Left lung (tissue), 10 donors: ENCODE results near the gene PLIN5. TPM values are rescaled to one million over a fixed set of nuclear protein-coding genes. Genes with fewer than 3 reads are reported as not detected.

ENCODE experiments used
- ATAC-seq: fragments of 200-7000 bp; cut with Tn5 transposase; one replicate; pipeline ENCODE4 v1.9.1; 2020; ENCODE audit warnings: moderate library complexity
- DNase-seq, 4 donors: peaks; one replicate each; pipeline ENCODE4 v3.0.0-alpha.2; 2013 to 2020
- H3K27ac ChIP-seq, 2 donors: fragments of 200-600 bp; sonication (generic) in 1 of 2; one replicate each; pipeline versions ENCODE4 v1.5.0 to v1.8.0; 2020 to 2021
- H3K27me3 ChIP-seq, 2 donors: fragments of 200-600 bp; sonication (generic) in 1 of 2; one replicate each; pipeline versions ENCODE4 v1.5.0 to v1.8.0; 2020 to 2021
- H3K36me3 ChIP-seq, 2 donors: fragments of 200-600 bp; sonication (generic) in 1 of 2; one replicate each; pipeline versions ENCODE4 v1.5.0 to v1.8.0; 2020 to 2021
- H3K4me1 ChIP-seq, 2 donors: fragments of 200-600 bp; one replicate each; pipeline ENCODE4 v1.8.0; 2021
- H3K4me3 ChIP-seq, 2 donors: fragments of 200-600 bp; sonication (generic) in 1 of 2; one replicate each; pipeline versions ENCODE4 v1.5.0 to v1.8.0; 2020 to 2021; ENCODE audit warnings: mild to moderate bottlenecking in 1 of 2
- H3K9me3 ChIP-seq, 2 donors: fragments of 200-600 bp; sonication (generic) in 1 of 2; one replicate each; pipeline versions ENCODE4 v1.5.0 to v1.8.0; 2020 to 2021
- intact Hi-C, 2 donors: fragments of 100-400 bp; cut with DNase I; formaldehyde crosslinking; loops; one replicate each; pipeline versions ENCODE4 v1.11.2 to v1.14.2; 2022
- polyA plus RNA-seq, 6 donors: library from polyadenylated mRNA; unstranded; fragments of 120-200 nt; gene quantifications; one replicate each; pipeline ENCODE4 v1.2.1, GENCODE V29; 2013; ENCODE audit not compliant: insufficient read length in 6 of 6
- total RNA-seq, 2 donors: library from RNA; stranded (reverse); fragmentation: NEBNext Ultra II Directional; extraction: Animal tissue kit (Norgen Biotek cat#: 25700); gene quantifications; one replicate each; pipeline ENCODE4 v1.2.1, GENCODE V29; 2021
- TF ChIP-seq, protein P1 (sequence below), 2 donors: fragments of 200-600 bp; sonication (generic) in 1 of 2; IDR thresholded peaks; one replicate each; pipeline versions ENCODE4 v1.5.0 to v1.8.0; 2021; ENCODE audit warnings: antibody characterized with exemption in 2 of 2
- donor health status: DM: no; HTN: yes; CAD: no.
- donor health status: DM: no; HTN: no; CAD: no.

Gene PLIN5
- total and polyA plus RNA-seq, 8 donors: 1.8 to 15.9 (median 2.4) TPM

GRCh38 chr19:4580961-4581665 is 46.1 kb upstream of the PLIN5 start:
- intact Hi-C loops: no loop called here
- TF ChIP-seq, protein P1, sequence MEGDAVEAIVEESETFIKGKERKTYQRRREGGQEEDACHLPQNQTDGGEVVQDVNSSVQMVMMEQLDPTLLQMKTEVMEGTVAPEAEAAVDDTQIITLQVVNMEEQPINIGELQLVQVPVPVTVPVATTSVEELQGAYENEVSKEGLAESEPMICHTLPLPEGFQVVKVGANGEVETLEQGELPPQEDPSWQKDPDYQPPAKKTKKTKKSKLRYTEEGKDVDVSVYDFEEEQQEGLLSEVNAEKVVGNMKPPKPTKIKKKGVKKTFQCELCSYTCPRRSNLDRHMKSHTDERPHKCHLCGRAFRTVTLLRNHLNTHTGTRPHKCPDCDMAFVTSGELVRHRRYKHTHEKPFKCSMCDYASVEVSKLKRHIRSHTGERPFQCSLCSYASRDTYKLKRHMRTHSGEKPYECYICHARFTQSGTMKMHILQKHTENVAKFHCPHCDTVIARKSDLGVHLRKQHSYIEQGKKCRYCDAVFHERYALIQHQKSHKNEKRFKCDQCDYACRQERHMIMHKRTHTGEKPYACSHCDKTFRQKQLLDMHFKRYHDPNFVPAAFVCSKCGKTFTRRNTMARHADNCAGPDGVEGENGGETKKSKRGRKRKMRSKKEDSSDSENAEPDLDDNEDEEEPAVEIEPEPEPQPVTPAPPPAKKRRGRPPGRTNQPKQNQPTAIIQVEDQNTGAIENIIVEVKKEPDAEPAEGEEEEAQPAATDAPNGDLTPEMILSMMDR (IDR thresholded peaks at IDR 0.05): no peak
- Histone ChIP-seq H3K4me1 (peaks cover 7 to 12% of the 10 kb centered on the region in 2 donors), H3K27ac (no peak overlapping the region), H3K36me3 (no peaks in the 10 kb centered on the region), H3K9me3 (no peaks in the 10 kb centered on the region), H3K27me3 (peaks cover 52 to 98% of the 10 kb centered on the region in 2 donors), H3K4me3 (no peak overlapping the region)
- DNase-seq (no peak), ATAC-seq (no peak)

DNA sequence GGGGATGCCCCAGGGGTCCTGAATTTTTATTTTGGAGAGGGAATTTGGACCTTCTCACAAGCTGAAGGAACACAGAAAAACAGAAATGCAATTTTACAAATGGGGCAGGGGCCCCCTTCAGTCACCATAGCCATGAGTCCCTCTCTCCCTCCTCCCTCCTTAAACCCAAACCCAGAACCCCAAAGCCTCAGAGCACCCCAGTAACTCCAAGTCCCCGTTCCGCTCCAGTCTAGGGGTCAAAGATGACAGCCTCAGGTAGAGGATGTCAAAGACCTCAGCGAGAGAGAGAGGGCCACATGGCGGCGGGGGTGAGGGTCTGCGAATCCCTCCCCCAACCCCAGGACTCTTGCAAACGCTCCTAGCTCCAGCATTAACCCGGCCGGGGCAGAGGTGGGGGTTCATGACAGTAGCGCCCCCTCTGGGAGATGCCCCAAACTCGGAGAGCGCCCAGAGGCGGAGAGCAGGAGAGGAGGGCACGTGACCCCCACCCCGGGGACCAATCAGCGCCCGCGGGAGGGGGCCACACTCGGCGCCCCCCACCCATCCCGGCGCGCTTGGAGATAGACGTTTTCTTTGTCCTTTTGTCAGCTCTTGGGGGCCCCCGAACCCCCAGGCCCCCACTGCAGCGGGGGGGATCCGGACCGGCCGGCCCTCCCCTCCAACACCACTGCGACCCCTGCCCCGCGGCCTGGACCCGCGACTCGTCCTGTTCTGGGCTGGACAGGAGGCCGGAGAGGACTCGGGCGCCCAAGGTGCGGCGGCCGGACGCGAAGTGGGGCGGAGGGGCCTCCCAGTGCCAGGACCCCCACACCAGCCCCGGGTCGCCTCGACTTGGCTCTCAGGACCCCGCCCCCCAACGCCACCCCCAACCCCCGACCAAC is 45.2 kb upstream of the PLIN5 start:
- DNase-seq (no peak), ATAC-seq (no peak)
- intact Hi-C loops: no loop called here
- Histone ChIP-seq H3K36me3 (no peaks in the 10 kb centered on the region), H3K27me3 (peaks cover 45 to 98% of the 10 kb centered on the region in 2 donors), H3K4me1 (peaks cover 7 to 17% of the 10 kb centered on the region in 2 donors), H3K9me3 (no peaks in the 10 kb centered on the region), H3K4me3 (no peak overlapping the region), H3K27ac (no peak overlapping the region)
- TF ChIP-seq, protein P1 (IDR thresholded peaks at IDR 0.05): no peak

DNA sequence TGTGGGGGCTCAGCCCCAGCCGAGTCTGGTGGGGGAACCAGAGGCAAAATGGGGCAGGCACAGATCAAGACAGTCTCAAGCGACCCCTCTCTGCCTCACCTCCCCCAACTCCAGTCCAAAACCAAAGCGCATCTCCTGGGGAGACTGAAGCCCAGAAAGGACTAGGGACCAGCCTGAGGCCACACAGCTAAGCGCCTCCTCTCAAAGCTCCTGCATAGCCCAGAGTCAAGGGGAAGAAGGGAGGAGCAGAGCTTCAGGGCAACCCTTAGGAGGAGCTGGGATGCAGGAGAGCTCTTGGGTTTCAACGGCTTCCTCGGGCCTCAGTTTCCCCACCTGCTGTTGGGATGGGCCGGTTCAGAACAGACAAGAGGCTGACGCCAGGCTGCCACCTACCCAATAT is 44.4 kb upstream of the PLIN5 start:
- ATAC-seq (no peak), DNase-seq (no peak)
- TF ChIP-seq, protein P1 (IDR thresholded peaks at IDR 0.05): no peak
- no peak overlapping the region for H3K4me3 ChIP-seq
- H3K9me3 ChIP-seq: no peaks in the 10 kb centered on the region
- peaks cover 36 to 98% of the 10 kb centered on the region in 2 donors for H3K27me3 ChIP-seq
- H3K4me1 ChIP-seq: peaks cover 6 to 12% of the 10 kb centered on the region in 2 donors
- H3K27ac ChIP-seq: no peak overlapping the region
- intact Hi-C loops: no loop called here
- H3K36me3 ChIP-seq: no peaks in the 10 kb centered on the region

GRCh38 chr19:4578552-4579248 is 43.7 kb upstream of the PLIN5 start:
- TF ChIP-seq, protein P1 (IDR thresholded peaks at IDR 0.05): no peak
- peaks cover 5 to 6% of the 10 kb centered on the region in 2 donors for H3K4me1 ChIP-seq
- H3K27ac ChIP-seq: no peak overlapping the region
- intact Hi-C loops: no loop called here
- H3K27me3 ChIP-seq: peaks cover 29 to 98% of the 10 kb centered on the region in 2 donors
- H3K9me3 ChIP-seq: no peaks in the 10 kb centered on the region
- ATAC-seq: no peak
- H3K36me3 ChIP-seq: no peaks in the 10 kb centered on the region
- H3K4me3 ChIP-seq: no peak overlapping the region
- no peak for DNase-seq
